ENCODE data around the gene MSANTD7. TPM values are rescaled to one million over a fixed set of nuclear protein-coding genes. Genes with fewer than 3 reads are reported as not detected.

MSANTD7 gene
- total RNA-seq, 1 experiment from 2014 or later = 14.3 TPM

DNA sequence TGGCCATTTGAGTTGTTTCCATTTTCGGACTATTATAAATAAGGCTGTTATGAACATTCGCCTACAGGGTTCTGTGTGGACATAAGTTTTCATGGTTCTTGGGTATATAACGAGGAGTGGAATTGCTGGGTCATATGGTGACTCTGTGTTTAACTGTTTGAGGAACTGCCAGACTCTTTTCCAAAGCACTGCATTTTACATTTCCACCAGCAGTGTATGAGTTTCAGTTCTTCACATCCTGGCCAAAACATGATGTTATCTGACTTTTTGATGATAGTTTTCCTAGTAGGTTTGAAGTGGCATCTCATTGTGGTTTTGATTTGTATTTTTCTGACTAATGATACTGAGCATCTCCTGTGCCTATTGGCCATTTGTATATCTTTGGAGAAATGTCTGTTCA, 46.0 kb downstream of the MSANTD7 start (continued):
- TF ChIP-seq, protein P1, sequence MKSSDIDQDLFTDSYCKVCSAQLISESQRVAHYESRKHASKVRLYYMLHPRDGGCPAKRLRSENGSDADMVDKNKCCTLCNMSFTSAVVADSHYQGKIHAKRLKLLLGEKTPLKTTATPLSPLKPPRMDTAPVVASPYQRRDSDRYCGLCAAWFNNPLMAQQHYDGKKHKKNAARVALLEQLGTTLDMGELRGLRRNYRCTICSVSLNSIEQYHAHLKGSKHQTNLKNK (CRISPR knock-in tag; IDR thresholded peaks at IDR 0.05) = no peak
- TF ChIP-seq SMAD4 (CRISPR knock-in tag; IDR thresholded peaks at IDR 0.05) = no peak
- TF ChIP-seq MYBL2 (CRISPR knock-in tag; IDR thresholded peaks at IDR 0.05) = no peak

Other genes starting within 250 kb of the MSANTD7 start
- 15.6 to 22.4 TPM (median 18.3 TPM) in 3 replicates for gene FAM107B, start 63.4 kb upstream of the MSANTD7 start, total RNA-seq (2021)
- 0.27 to 1.4 TPM (median 0.41 TPM) in 3 replicates for gene CDNF, start 269 bp upstream of the MSANTD7 start, total RNA-seq (2021)
- 26.1 to 30.1 TPM (median 27.1 TPM) in 3 replicates for gene HSPA14, start within 50 bp of the MSANTD7 start, total RNA-seq (2021)
- 36.4 to 41.4 TPM (median 39.9 TPM) in 3 replicates for gene SUV39H2, start 40.6 kb downstream of the MSANTD7 start, total RNA-seq (2021)
- 4.3 to 8.5 TPM (median 4.6 TPM) in 3 replicates for gene DCLRE1C, start 115.8 kb downstream of the MSANTD7 start, total RNA-seq (2021)
- not detected in 3 replicates for gene MEIG1, start 121.1 kb downstream of the MSANTD7 start, total RNA-seq (2021)
- gene OLAH, start 205.6 kb downstream of the MSANTD7 start, total RNA-seq (2021) = not detected in 3 replicates